H9 (cell line): ENCODE data around the gene CENPO. TPM values are rescaled to one million over a fixed set of nuclear protein-coding genes. Genes with fewer than 3 reads are reported as not detected.
A peak's percentile ranks its signal among the peaks of the same experiment; 100 is the strongest.

Experiments used
- DNase-seq: peaks from one replicate; pipeline ENCODE4 v3.0.0-alpha.2; 2017
- H2AFZ ChIP-seq: one replicate; pipeline ENCODE4 v1.6.1; 2013; ENCODE audit warnings: mild to moderate bottlenecking, low read length, control low read depth, moderate library complexity
- H2AK5ac ChIP-seq: 2 replicates; pipeline ENCODE4 v1.6.1; 2013; ENCODE audit warnings: low read length, control low read depth, mixed read lengths; ENCODE audit not compliant: insufficient read length
- H2BK120ac ChIP-seq: one replicate; pipeline ENCODE4 v1.6.1; 2013; ENCODE audit warnings: low read depth, mild to moderate bottlenecking, low read length, control low read depth, inconsistent platforms; ENCODE audit not compliant: poor library complexity, severe bottlenecking
- H2BK12ac ChIP-seq: 2 replicates; pipeline ENCODE4 v1.6.1; 2013; ENCODE audit warnings: low read length, control low read depth, mixed read lengths, low read depth; ENCODE audit not compliant: insufficient read length
- H2BK15ac ChIP-seq: 2 replicates; pipeline ENCODE4 v1.6.1; 2013; ENCODE audit warnings: low read depth, low read length, control low read depth
- H2BK20ac ChIP-seq: one replicate; pipeline ENCODE4 v1.6.1; 2013; ENCODE audit warnings: low read depth, mild to moderate bottlenecking, low read length, control low read depth, inconsistent platforms; ENCODE audit not compliant: poor library complexity, severe bottlenecking
- H2BK5ac ChIP-seq: 2 replicates; pipeline ENCODE4 v1.6.1; 2013; ENCODE audit warnings: low read length, control low read depth, mixed read lengths; ENCODE audit not compliant: insufficient read length
- H3K14ac ChIP-seq: 2 replicates; pipeline ENCODE4 v1.6.1; 2013; ENCODE audit warnings: low read length, control low read depth; ENCODE audit not compliant: insufficient read depth
- H3K18ac ChIP-seq: 2 replicates; pipeline ENCODE4 v1.6.1; 2013; ENCODE audit warnings: low read depth, mild to moderate bottlenecking, mixed read lengths, low read length, control low read depth; ENCODE audit not compliant: insufficient read length
- H3K23ac ChIP-seq: 2 replicates; pipeline ENCODE4 v1.6.1; 2013; ENCODE audit warnings: low read length, control low read depth, mixed read lengths, low read depth; ENCODE audit not compliant: insufficient read length
- H3K23me2 ChIP-seq: 2 replicates; pipeline ENCODE4 v1.6.1; 2013; ENCODE audit warnings: low read depth, mild to moderate bottlenecking, mixed read lengths, low read length, control low read depth; ENCODE audit not compliant: insufficient read length, poor library complexity, severe bottlenecking
- H3K27ac ChIP-seq: 2 replicates; pipeline ENCODE4 v1.5.1; 2013; ENCODE audit warnings: low read length, control low read depth, mixed read lengths, low read depth; ENCODE audit not compliant: insufficient read length
- H3K27me3 ChIP-seq: 2 replicates; pipeline ENCODE4 v1.6.1; 2013; ENCODE audit warnings: low read length, control low read depth, inconsistent platforms; ENCODE audit not compliant: insufficient read depth
- H3K4ac ChIP-seq: 2 replicates; pipeline ENCODE4 v1.6.1; 2013; ENCODE audit warnings: low read depth, mild to moderate bottlenecking, control low read depth, inconsistent platforms, low read length, moderate library complexity
- H3K4me1 ChIP-seq: 2 replicates; pipeline ENCODE4 v1.6.1; 2013; ENCODE audit warnings: low read length, control low read depth, inconsistent platforms; ENCODE audit not compliant: insufficient read depth
- H3K4me2 ChIP-seq: 2 replicates; pipeline ENCODE4 v1.6.1; 2013; ENCODE audit warnings: low read length, control low read depth, mixed read lengths; ENCODE audit not compliant: insufficient read length, insufficient read depth
- H3K56ac ChIP-seq: 2 replicates; pipeline ENCODE4 v1.6.1; 2013; ENCODE audit warnings: low read depth, mild to moderate bottlenecking, mixed read lengths, low read length, control low read depth; ENCODE audit not compliant: insufficient read length
- H3K79me1 ChIP-seq: 2 replicates; pipeline ENCODE4 v1.6.1; 2013; ENCODE audit warnings: low read depth, mild to moderate bottlenecking, moderate library complexity, low read length, control low read depth, inconsistent platforms; ENCODE audit not compliant: insufficient read depth, poor library complexity, severe bottlenecking
- H3K79me2 ChIP-seq: 2 replicates; pipeline ENCODE4 v1.6.1; 2013; ENCODE audit warnings: low read length, control low read depth, inconsistent platforms; ENCODE audit not compliant: insufficient read depth
- H3K9ac ChIP-seq: 2 replicates; pipeline ENCODE4 v1.6.1; 2013; ENCODE audit warnings: low read length, control low read depth, mixed read lengths; ENCODE audit not compliant: insufficient read length; ENCODE audit errors: extremely low read depth
- H3K9me3 ChIP-seq: one replicate; pipeline ENCODE4 v1.6.1; 2013; ENCODE audit warnings: low read depth, low read length, inconsistent platforms; ENCODE audit not compliant: control insufficient read depth
- H3T11ph ChIP-seq: one replicate; pipeline ENCODE4 v1.6.1; 2013; ENCODE audit warnings: mild to moderate bottlenecking, low read length, control low read depth, inconsistent platforms
- H4K20me1 ChIP-seq: one replicate; pipeline ENCODE4 v1.6.1; 2013; ENCODE audit not compliant: control insufficient read depth, insufficient read length, insufficient read depth
- H4K5ac ChIP-seq: 2 replicates; pipeline ENCODE4 v1.6.1; 2013; ENCODE audit warnings: low read depth, mild to moderate bottlenecking, mixed read lengths, low read length, control low read depth; ENCODE audit not compliant: insufficient read length
- H4K8ac ChIP-seq: replicated peaks from 2 replicates; pipeline ENCODE4 v1.6.1; 2013; ENCODE audit warnings: low read length, control low read depth, mixed read lengths, low read depth; ENCODE audit not compliant: insufficient read length
- H4K91ac ChIP-seq: 2 replicates; pipeline ENCODE4 v1.6.1; 2013; ENCODE audit warnings: low read depth, mild to moderate bottlenecking, moderate library complexity, mixed read lengths, low read length, control low read depth; ENCODE audit not compliant: insufficient read length
- H3K27ac Mint-ChIP-seq, 3 experiments: 2 replicates in 2 of 3; 3 replicates in 1 of 3; pipeline ENCODE4 v1.8.0; 2020 to 2021; ENCODE audit warnings: mixed read lengths in 3 of 3, mild to moderate bottlenecking in 1 of 3, moderate library complexity in 1 of 3
- H3K27me3 Mint-ChIP-seq: 2 replicates; pipeline ENCODE4 v1.8.0; 2021; ENCODE audit warnings: low read depth, mild to moderate bottlenecking, moderate library complexity, mixed read lengths
- H3K36me3 Mint-ChIP-seq, 3 experiments: 2 replicates in 2 of 3; 3 replicates in 1 of 3; pipeline ENCODE4 v1.8.0; 2020 to 2021; ENCODE audit warnings: low read depth in 3 of 3, mixed read lengths in 3 of 3; ENCODE audit not compliant: insufficient read depth in 1 of 3
- H3K4me1 Mint-ChIP-seq, 2 experiments: 2 replicates each; pipeline ENCODE4 v1.8.0; 2020; ENCODE audit warnings: mixed read lengths in 2 of 2
- H3K4me3 Mint-ChIP-seq, 2 experiments: 2 replicates in 1 of 2; 3 replicates in 1 of 2; pipeline ENCODE4 v1.8.0; 2020 to 2021; ENCODE audit warnings: mild to moderate bottlenecking in 2 of 2, mixed read lengths in 2 of 2, moderate library complexity in 1 of 2
- H3K9me3 Mint-ChIP-seq, 2 experiments: 2 replicates in 1 of 2; 3 replicates in 1 of 2; pipeline ENCODE4 v1.8.0; 2020; ENCODE audit warnings: mild to moderate bottlenecking in 2 of 2, mixed read lengths in 2 of 2, moderate library complexity in 1 of 2
- CTCF ChIP-seq: fragments of 200-600 bp; sonication (generic); conservative IDR thresholded peaks from 3 replicates; pipeline ENCODE4 v1.8.0; 2021; ENCODE audit warnings: antibody characterized with exemption, mild to moderate bottlenecking
- WGBS: extraction: QIAGEN DNeasy Blood & Tissue Kit; methylation state at CpG from one replicate; pipeline ENCODE4 v1.1.7; 2013; ENCODE audit warnings: missing lambda C conversion rate, low lambda C conversion rate, mixed read lengths; ENCODE audit not compliant: insufficient read length; ENCODE audit errors: extremely low coverage; 5-methylcytosine and 5-hydroxymethylcytosine counted together
- total RNA-seq: library from RNA; stranded (reverse); gene quantifications from 2 replicates; pipeline ENCODE4 v1.2.1, GENCODE V29; 2021

The CENPO gene
- total RNA-seq, 1 experiment from 2014 or later: 49.5 TPM

DNA sequence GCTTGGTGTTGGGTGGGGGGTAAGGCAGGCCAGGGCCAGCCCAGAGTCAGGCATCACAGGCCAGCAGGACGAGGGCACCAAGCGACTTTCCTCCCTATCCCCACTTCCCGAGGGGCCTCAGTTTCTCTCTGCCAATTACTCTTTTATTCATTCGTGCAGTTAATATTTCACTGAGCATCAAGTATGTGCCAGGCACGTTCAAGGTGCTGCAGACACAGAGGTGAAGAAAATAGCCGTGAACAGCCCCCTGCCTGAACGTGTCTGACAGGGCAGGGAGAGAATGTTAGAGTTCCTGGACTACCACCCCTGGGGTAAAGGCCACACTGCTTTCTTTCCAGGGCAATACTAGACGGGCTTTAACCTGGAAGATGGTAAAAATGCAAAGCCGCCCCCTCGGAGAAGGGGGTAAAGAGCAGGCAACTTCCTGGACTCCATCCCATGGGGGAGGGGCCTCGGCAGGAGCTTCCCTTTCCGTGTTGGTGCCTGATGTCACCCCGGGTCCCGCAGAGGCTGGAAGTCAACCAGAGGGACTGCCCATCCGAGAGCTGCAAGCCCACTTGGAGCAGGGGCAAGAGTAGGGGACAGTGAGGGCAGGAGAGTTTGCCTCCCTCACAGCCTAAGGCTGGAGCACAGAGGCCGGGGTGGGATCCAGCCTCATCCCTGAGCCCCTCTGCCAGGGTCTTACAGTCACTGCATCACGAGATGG is 47.1 kb downstream of the CENPO start:
- no peaks in the 10 kb centered on the region for H3K9me3 ChIP-seq
- Mint-ChIP-seq H3K4me1 (peaks cover 5 to 9% of the 10 kb centered on the region in 2 experiments; a peak in 3 of 4 replicates), H3K9me3 (peaks cover 0 to 1% of the 10 kb centered on the region in 2 experiments; a peak in 1 of 5 replicates), H3K36me3 (peaks cover 30 to 35% (median 31%) of the 10 kb centered on the region in 3 experiments), H3K27ac (peak overlapping the region; percentile 61 to 74 (median 67); a peak in 5 of 7 replicates), H3K27me3 (no peaks in the 10 kb centered on the region; the same call in 1 of the 2 replicates), H3K4me3 (no peak overlapping the region)
- H4K91ac ChIP-seq: no peak overlapping the region
- no CpG with 5 or more reads among the region's 17 CpGs for WGBS
- H2AK5ac ChIP-seq: no peak overlapping the region
- H3K18ac ChIP-seq: no peak overlapping the region
- H3K4me2 ChIP-seq: no peak overlapping the region
- H2BK12ac ChIP-seq: no peak overlapping the region
- no peak overlapping the region for H3K56ac ChIP-seq
- H2BK5ac ChIP-seq: no peak overlapping the region
- no peak for DNase-seq
- no peaks in the 10 kb centered on the region for H3K4me1 ChIP-seq
- H3K79me2 ChIP-seq: no peaks in the 10 kb centered on the region
- H4K5ac ChIP-seq: no peak overlapping the region
- H3K27ac ChIP-seq: no peak overlapping the region
- H2BK20ac ChIP-seq: no peak overlapping the region
- TF ChIP-seq CTCF: no peak
- H2AFZ ChIP-seq: no peak overlapping the region
- no peak overlapping the region for H3T11ph ChIP-seq
- H3K4ac ChIP-seq: no peak overlapping the region
- H2BK15ac ChIP-seq: no peak overlapping the region
- no peak overlapping the region for H3K14ac ChIP-seq
- H3K23ac ChIP-seq: no peak overlapping the region
- H2BK120ac ChIP-seq: no peak overlapping the region
- no peaks in the 10 kb centered on the region for H4K20me1 ChIP-seq
- H4K8ac ChIP-seq: no peak overlapping the region
- no peak overlapping the region for H3K9ac ChIP-seq
- no peaks in the 10 kb centered on the region for H3K23me2 ChIP-seq
- no peaks in the 10 kb centered on the region for H3K79me1 ChIP-seq
- no peaks in the 10 kb centered on the region for H3K27me3 ChIP-seq
